CD14-positive monocyte (primary cell): Measurements from ENCODE around the gene EBF3. TPM values are rescaled to one million over a fixed set of nuclear protein-coding genes. Genes with fewer than 3 reads are reported as not detected.

Experiments
- DNase-seq, 3 donors: peaks; one replicate each; pipeline ENCODE4 v3.0.0-alpha.2; 2011 to 2022
- H2AFZ ChIP-seq: 2 replicates; pipeline ENCODE4 v1.6.0; 2012; ENCODE audit warnings: mild to moderate bottlenecking, low read depth, low read length, inconsistent platforms; ENCODE audit not compliant: insufficient read depth, poor library complexity, severe bottlenecking
- H3K27ac ChIP-seq, 2 donors: 1 replicate in 1 of 2; 2 replicates in 1 of 2; pipeline ENCODE4 v1.5.1; 2012 to 2013; ENCODE audit warnings: low read length in 2 of 2, control low read depth in 1 of 2, inconsistent platforms in 1 of 2, low read depth in 1 of 2, mild to moderate bottlenecking in 1 of 2
- H3K27me3 ChIP-seq, 2 donors: one replicate each; pipeline versions ENCODE4 v1.6.0 to v1.6.1; 2011 to 2013; ENCODE audit warnings: low read length in 2 of 2; ENCODE audit not compliant: control insufficient read depth in 2 of 2, insufficient read depth in 2 of 2
- H3K36me3 ChIP-seq, 2 donors: replicated peaks in 1 of 2; 1 replicate in 1 of 2; 2 replicates in 1 of 2; pipeline versions ENCODE4 v1.5.1 to v1.6.1; 2012 to 2013; ENCODE audit warnings: low read length in 2 of 2, control low read depth in 1 of 2, inconsistent platforms in 1 of 2, mild to moderate bottlenecking in 1 of 2; ENCODE audit not compliant: insufficient read depth in 2 of 2, control insufficient read depth in 1 of 2
- H3K4me1 ChIP-seq, 2 donors: 1 replicate in 1 of 2; 2 replicates in 1 of 2; pipeline versions ENCODE4 v1.5.1 to v1.6.1; 2012 to 2013; ENCODE audit warnings: low read length in 2 of 2, control low read depth in 1 of 2, inconsistent platforms in 1 of 2, mild to moderate bottlenecking in 1 of 2, moderate library complexity in 1 of 2; ENCODE audit not compliant: insufficient read depth in 2 of 2, control insufficient read depth in 1 of 2
- H3K4me2 ChIP-seq: replicated peaks from 2 replicates; pipeline ENCODE3; 2012; ENCODE audit warnings: low read length, moderate library complexity, mild to moderate bottlenecking; ENCODE audit not compliant: poor library complexity, severe bottlenecking; ENCODE audit errors: extremely low read depth
- H3K4me3 ChIP-seq, 3 experiments: fragments of 200-600 bp in 1 of 3; sonication (generic) in 1 of 3; replicated peaks in 1 of 3; 1 replicate in 2 of 3; 2 replicates in 1 of 3; pipeline ENCODE4 v1.5.1; 2011 to 2013; ENCODE audit warnings: low read length in 3 of 3, mild to moderate bottlenecking in 3 of 3, control low read depth in 2 of 3, low read depth in 2 of 3, inconsistent platforms in 1 of 3, moderate library complexity in 1 of 3
- H3K79me2 ChIP-seq: 2 replicates; pipeline ENCODE4 v1.6.0; 2012; ENCODE audit warnings: mild to moderate bottlenecking, control low read depth, inconsistent platforms, low read length, moderate library complexity; ENCODE audit not compliant: insufficient read depth
- H3K9ac ChIP-seq: 2 replicates; pipeline ENCODE4 v1.6.0; 2017; ENCODE audit warnings: low read length, mild to moderate bottlenecking; ENCODE audit not compliant: insufficient read depth, poor library complexity, severe bottlenecking
- H3K9me3 ChIP-seq, 2 donors: replicated peaks in 1 of 2; 1 replicate in 1 of 2; 2 replicates in 1 of 2; pipeline versions ENCODE4 v1.5.1 to v1.6.1; 2012 to 2013; ENCODE audit warnings: low read length in 2 of 2, control low read depth in 1 of 2; ENCODE audit not compliant: control insufficient read depth in 1 of 2, insufficient read depth in 1 of 2
- H4K20me1 ChIP-seq: 2 replicates; pipeline ENCODE4 v1.6.0; 2012; ENCODE audit warnings: mild to moderate bottlenecking, low read length, control low read depth, moderate library complexity; ENCODE audit not compliant: insufficient read depth
- H3K27ac Mint-ChIP-seq, 7 donors: one replicate each; pipeline ENCODE4 v1.8.0; 2020; ENCODE audit warnings: mild to moderate bottlenecking in 7 of 7, mixed read lengths in 7 of 7, moderate library complexity in 6 of 7, inconsistent platforms in 2 of 7
- H3K27me3 Mint-ChIP-seq, 3 donors: one replicate each; pipeline ENCODE4 v1.8.0; 2021 to 2022; ENCODE audit warnings: low read depth in 3 of 3, mild to moderate bottlenecking in 3 of 3, mixed read lengths in 3 of 3, moderate library complexity in 3 of 3, inconsistent platforms in 1 of 3
- H3K36me3 Mint-ChIP-seq, 2 donors: one replicate each; pipeline ENCODE4 v1.8.0; 2020; ENCODE audit warnings: mixed read lengths in 2 of 2, inconsistent platforms in 1 of 2, mild to moderate bottlenecking in 1 of 2
- H3K4me1 Mint-ChIP-seq: one replicate; pipeline ENCODE4 v1.8.0; 2020; ENCODE audit warnings: mild to moderate bottlenecking, mixed read lengths
- H3K4me3 Mint-ChIP-seq, 2 donors: one replicate each; pipeline ENCODE4 v1.8.0; 2020; ENCODE audit warnings: mild to moderate bottlenecking in 2 of 2, mixed read lengths in 2 of 2, moderate library complexity in 1 of 2
- H3K9me3 Mint-ChIP-seq, 7 donors: one replicate each; pipeline ENCODE4 v1.8.0; 2020 to 2022; ENCODE audit warnings: mixed read lengths in 7 of 7, mild to moderate bottlenecking in 6 of 7, moderate library complexity in 6 of 7, inconsistent platforms in 2 of 7
- CTCF ChIP-seq: fragments of 200-600 bp; IDR thresholded peaks from one replicate; pipeline ENCODE4 v1.8.0; 2022; ENCODE audit warnings: antibody characterized with exemption, mild to moderate bottlenecking
- WGBS: methylation state at CpG from one replicate; pipeline ENCODE4 v1.1.5; 2013; ENCODE audit warnings: missing lambda C conversion rate; ENCODE audit not compliant: insufficient coverage; 5-methylcytosine and 5-hydroxymethylcytosine counted together
- intact Hi-C, 2 donors: fragments of 100-400 bp; cut with micrococcal nuclease; formaldehyde crosslinking; loops; one replicate each; pipeline versions ENCODE4 v1.15.0 to v1.15.1; 2023
- polyA plus RNA-seq, 3 donors: library from polyadenylated mRNA; depleted of rRNA in 1 of 3; unstranded in 2 of 3; stranded (reverse) in 1 of 3; fragments of 300-500 nt in 2 of 3; fragments of >200 nt in 1 of 3; fragmentation: Illumina TruSeq in 2 of 3; gene quantifications; 1 replicate in 2 of 3; 2 replicates in 1 of 3; pipeline ENCODE4 v1.2.3, GENCODE V29; 2012 to 2021

The EBF3 gene
- polyA plus RNA-seq, 3 donors, result not detected

GRCh38 chr10:129945941-129946760 lies 17.9 kb downstream of the EBF3 start:
- WGBS, result 97% methylated on average over 12 of the region's 26 CpGs
- no peak for DNase-seq
- Histone ChIP-seq H3K9ac (no peak overlapping the region), H3K27me3 (no peaks in the 10 kb centered on the region), H3K79me2 (no peaks in the 10 kb centered on the region), H3K4me3 (no peak overlapping the region), H3K36me3 (no peaks in the 10 kb centered on the region), H3K4me2 (no peak overlapping the region), H2AFZ (no peak overlapping the region), H3K4me1 (no peaks in the 10 kb centered on the region), H3K9me3 (no peaks in the 10 kb centered on the region), H4K20me1 (no peaks in the 10 kb centered on the region), H3K27ac (no peak overlapping the region)
- H3K36me3 Mint-ChIP-seq, result no peaks in the 10 kb centered on the region
- H3K9me3 Mint-ChIP-seq, result no peaks in the 10 kb centered on the region
- peaks cover 17 to 24% (median 19%) of the 10 kb centered on the region in 3 donors for H3K27me3 Mint-ChIP-seq
- TF ChIP-seq CTCF, result no peak
- intact Hi-C loops, result no loop called here
- H3K27ac Mint-ChIP-seq, result no peak overlapping the region
- no peak overlapping the region for H3K4me3 Mint-ChIP-seq
- peaks cover 2% of the 10 kb centered on the region for H3K4me1 Mint-ChIP-seq

- H3K4me3 ChIP-seq, result no peak overlapping the region
- H3K27ac ChIP-seq, result no peak overlapping the region
- Mint-ChIP-seq H3K4me3 (no peak overlapping the region), H3K27ac (no peak overlapping the region), H3K9me3 (no peaks in the 10 kb centered on the region), H3K27me3 (peaks cover 17 to 19% (median 18%) of the 10 kb centered on the region in 3 donors), H3K36me3 (no peaks in the 10 kb centered on the region), H3K4me1 (peaks cover 2% of the 10 kb centered on the region)
- H3K27me3 ChIP-seq, result no peaks in the 10 kb centered on the region
- H4K20me1 ChIP-seq, result no peaks in the 10 kb centered on the region
- TF ChIP-seq CTCF, result no peak
- no peak overlapping the region for H2AFZ ChIP-seq
- no peaks in the 10 kb centered on the region for H3K4me1 ChIP-seq
- no peak overlapping the region for H3K4me2 ChIP-seq
- intact Hi-C loops, result no loop called here
- no peaks in the 10 kb centered on the region for H3K79me2 ChIP-seq
- H3K36me3 ChIP-seq, result no peaks in the 10 kb centered on the region
- 95% methylated on average over 6 of the region's 8 CpGs for WGBS
- DNase-seq, result no peak
- H3K9ac ChIP-seq, result no peak overlapping the region
- no peaks in the 10 kb centered on the region for H3K9me3 ChIP-seq
These were observed 18.5 kb downstream of the EBF3 start for GRCh38 chr10:129945526-129945925.
